Loucy (cell line): ENCODE results near the gene HEATR1.

Source experiments
- H2AFZ ChIP-seq: fragments of 200-600 bp; sonication (generic); 2 replicates; pipeline ENCODE4 v1.6.0; 2016; ENCODE audit warnings: antibody characterized with exemption, mild to moderate bottlenecking, low read length, moderate library complexity
- H3F3A ChIP-seq: fragments of 200-600 bp; 2 replicates; pipeline ENCODE4 v1.6.0; 2016; ENCODE audit warnings: antibody characterized with exemption, low read depth, mild to moderate bottlenecking
- H3K27me3 ChIP-seq: fragments of 200-600 bp; sonication (generic); 2 replicates; pipeline ENCODE4 v1.6.1; 2014; ENCODE audit warnings: low read length, mild to moderate bottlenecking; ENCODE audit not compliant: insufficient read depth, poor library complexity, severe bottlenecking
- H3K36me3 ChIP-seq: fragments of 200-600 bp; sonication (generic); 2 replicates; pipeline ENCODE4 v1.6.1; 2016; ENCODE audit warnings: low read length; ENCODE audit not compliant: insufficient read depth
- H3K4me1 ChIP-seq: fragments of 200-600 bp; sonication (generic); 2 replicates; pipeline ENCODE4 v1.5.1; 2014; ENCODE audit warnings: low read length, mild to moderate bottlenecking; ENCODE audit not compliant: insufficient read depth, poor library complexity, severe bottlenecking
- H3K4me2 ChIP-seq: fragments of 200-600 bp; sonication (generic); 2 replicates; pipeline ENCODE4 v1.6.0; 2014; ENCODE audit warnings: antibody characterized with exemption, low read length, low read depth, mild to moderate bottlenecking; ENCODE audit not compliant: poor library complexity, severe bottlenecking
- H3K4me3 ChIP-seq: fragments of 200-600 bp; sonication (generic); 2 replicates; pipeline ENCODE4 v1.5.1; 2014; ENCODE audit warnings: low read length, mild to moderate bottlenecking, mixed read lengths; ENCODE audit not compliant: poor library complexity, severe bottlenecking
- H3K79me2 ChIP-seq: fragments of 200-600 bp; sonication (generic); 2 replicates; pipeline ENCODE4 v1.6.1; 2014; ENCODE audit warnings: low read length; ENCODE audit not compliant: insufficient read depth
- H3K9ac ChIP-seq: fragments of 200-600 bp; sonication (generic); 2 replicates; pipeline ENCODE4 v1.6.0; 2014; ENCODE audit warnings: mild to moderate bottlenecking, low read depth, low read length, moderate library complexity; ENCODE audit not compliant: poor library complexity, severe bottlenecking
- H3K9me2 ChIP-seq: fragments of 200-600 bp; sonication (generic); replicated peaks from 2 replicates; pipeline ENCODE4 v1.6.1; 2016; ENCODE audit warnings: low read depth, low read length, mixed read lengths
- H3K9me3 ChIP-seq: fragments of 200-600 bp; sonication (generic); 2 replicates; pipeline ENCODE4 v1.6.1; 2014; ENCODE audit warnings: mild to moderate bottlenecking, antibody characterized with exemption, low read length, low read depth; ENCODE audit not compliant: insufficient read depth
- H4K20me1 ChIP-seq: fragments of 200-600 bp; sonication (generic); 2 replicates; pipeline ENCODE4 v1.6.0; 2014; ENCODE audit warnings: antibody characterized with exemption, low read length, mild to moderate bottlenecking; ENCODE audit not compliant: insufficient read depth, poor library complexity, severe bottlenecking
- EZH2phosphoT487 ChIP-seq: fragments of 200-600 bp; IDR thresholded peaks from 2 replicates; pipeline ENCODE4 v1.6.1; 2018; ENCODE audit warnings: antibody characterized with exemption, mild to moderate bottlenecking, moderate library complexity, borderline replicate concordance
- TF ChIP-seq, protein P1 (sequence below): fragments of 200-600 bp; sonication (generic); conservative IDR thresholded peaks from 2 replicates; pipeline ENCODE4 v1.5.1; 2014; ENCODE audit warnings: mild to moderate bottlenecking, antibody characterized with exemption, low read length

Gene HEATR1

DNA sequence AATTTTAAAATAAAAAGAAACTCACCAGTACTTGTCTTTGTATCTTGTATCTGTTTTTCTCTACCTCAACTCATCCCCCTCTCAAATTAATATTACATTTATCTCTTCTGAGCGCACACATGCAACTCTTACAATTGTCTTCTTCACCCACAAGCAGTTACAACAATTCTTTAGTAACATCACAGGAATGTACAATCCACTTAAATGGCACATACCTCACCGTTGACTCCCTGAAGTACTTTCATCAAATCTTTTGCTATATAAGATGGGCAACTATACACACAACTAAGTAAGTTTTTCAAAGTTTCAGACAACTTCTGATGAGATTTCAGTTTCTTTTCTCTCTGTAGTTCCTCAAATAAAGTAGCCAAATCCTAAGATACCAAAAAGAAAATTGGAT lies 28.3 kb downstream of the HEATR1 start:
- Histone ChIP-seq H3K36me3 (peaks cover 72% of the 10 kb centered on the region; the same call in 1 of the 2 replicates), H2AFZ (no peak overlapping the region), H3K4me3 (no peak overlapping the region), H3K9me3 (no peaks in the 10 kb centered on the region), H3K4me2 (no peak overlapping the region), H3K9ac (no peak overlapping the region), H3K79me2 (no peaks in the 10 kb centered on the region), H3K9me2 (no peaks in the 10 kb centered on the region), H3K27me3 (no peaks in the 10 kb centered on the region), H4K20me1 (no peaks in the 10 kb centered on the region), H3F3A (no peaks in the 10 kb centered on the region), H3K4me1 (no peaks in the 10 kb centered on the region)
- no peak for TF ChIP-seq EZH2phosphoT487
- TF ChIP-seq, protein P1, sequence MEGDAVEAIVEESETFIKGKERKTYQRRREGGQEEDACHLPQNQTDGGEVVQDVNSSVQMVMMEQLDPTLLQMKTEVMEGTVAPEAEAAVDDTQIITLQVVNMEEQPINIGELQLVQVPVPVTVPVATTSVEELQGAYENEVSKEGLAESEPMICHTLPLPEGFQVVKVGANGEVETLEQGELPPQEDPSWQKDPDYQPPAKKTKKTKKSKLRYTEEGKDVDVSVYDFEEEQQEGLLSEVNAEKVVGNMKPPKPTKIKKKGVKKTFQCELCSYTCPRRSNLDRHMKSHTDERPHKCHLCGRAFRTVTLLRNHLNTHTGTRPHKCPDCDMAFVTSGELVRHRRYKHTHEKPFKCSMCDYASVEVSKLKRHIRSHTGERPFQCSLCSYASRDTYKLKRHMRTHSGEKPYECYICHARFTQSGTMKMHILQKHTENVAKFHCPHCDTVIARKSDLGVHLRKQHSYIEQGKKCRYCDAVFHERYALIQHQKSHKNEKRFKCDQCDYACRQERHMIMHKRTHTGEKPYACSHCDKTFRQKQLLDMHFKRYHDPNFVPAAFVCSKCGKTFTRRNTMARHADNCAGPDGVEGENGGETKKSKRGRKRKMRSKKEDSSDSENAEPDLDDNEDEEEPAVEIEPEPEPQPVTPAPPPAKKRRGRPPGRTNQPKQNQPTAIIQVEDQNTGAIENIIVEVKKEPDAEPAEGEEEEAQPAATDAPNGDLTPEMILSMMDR, result no peak

DNA sequence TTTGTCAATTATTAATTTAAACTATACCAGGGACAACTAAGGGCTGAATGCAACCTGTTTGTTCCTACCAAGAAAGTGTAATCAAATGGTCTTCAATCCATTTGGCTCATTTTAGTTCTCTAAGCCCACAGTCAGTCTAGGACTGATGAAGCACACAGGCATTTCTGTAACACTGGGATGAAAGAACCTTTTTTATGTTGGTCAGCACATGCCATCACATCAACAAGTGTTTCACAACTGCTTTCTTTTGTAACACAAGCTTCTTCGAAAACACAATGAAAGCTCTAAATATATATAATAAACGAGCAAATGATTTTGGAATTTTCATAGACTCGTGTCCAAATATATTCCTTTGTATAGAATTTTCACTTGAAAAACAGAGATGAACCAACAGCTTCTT lies 28.8 kb downstream of the HEATR1 start:
- Histone ChIP-seq H2AFZ (no peak overlapping the region), H3K9me2 (no peaks in the 10 kb centered on the region), H3K4me1 (no peaks in the 10 kb centered on the region), H4K20me1 (no peaks in the 10 kb centered on the region), H3K9ac (no peak overlapping the region), H3K27me3 (no peaks in the 10 kb centered on the region), H3K36me3 (peaks cover 74% of the 10 kb centered on the region; the same call in 1 of the 2 replicates), H3K79me2 (no peaks in the 10 kb centered on the region), H3K4me3 (no peak overlapping the region), H3K9me3 (no peaks in the 10 kb centered on the region), H3K4me2 (no peak overlapping the region), H3F3A (no peaks in the 10 kb centered on the region)
- TF ChIP-seq EZH2phosphoT487, result no peak
- TF ChIP-seq, protein P1, result no peak

DNA sequence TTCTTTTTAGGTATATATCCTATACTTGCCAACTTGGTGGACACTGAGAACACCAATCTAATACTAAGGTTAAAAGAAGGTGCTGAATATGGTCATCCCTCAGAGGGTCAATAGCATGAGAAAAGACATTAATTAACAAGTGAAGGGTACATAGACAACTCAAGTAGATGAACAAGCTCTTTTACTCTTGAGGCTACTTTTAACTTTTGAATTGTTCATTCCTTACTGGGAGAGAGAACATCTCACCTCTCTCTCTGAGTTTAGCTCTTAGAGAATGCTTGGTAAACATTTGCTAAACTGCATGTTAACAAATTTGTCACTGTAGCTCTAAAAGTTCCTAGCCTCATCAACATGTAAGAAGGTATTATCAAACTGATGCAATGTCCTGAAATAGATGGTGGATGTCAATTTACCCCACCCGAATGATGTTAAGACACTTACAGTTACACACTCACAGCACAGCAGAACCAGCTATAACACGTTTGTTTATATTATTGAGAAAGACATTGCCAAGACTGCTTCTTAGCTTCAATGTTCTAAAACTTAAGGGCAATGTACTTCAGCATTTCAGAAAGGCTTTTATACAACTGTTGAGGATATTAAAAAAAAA lies 35.9 kb downstream of the HEATR1 start:
- Histone ChIP-seq H3K9me2 (no peaks in the 10 kb centered on the region), H4K20me1 (no peaks in the 10 kb centered on the region), H3K79me2 (no peaks in the 10 kb centered on the region), H3F3A (no peaks in the 10 kb centered on the region), H3K4me2 (no peak overlapping the region), H3K9me3 (no peaks in the 10 kb centered on the region), H2AFZ (no peak overlapping the region), H3K36me3 (peaks cover 88% of the 10 kb centered on the region), H3K27me3 (no peaks in the 10 kb centered on the region), H3K4me1 (no peaks in the 10 kb centered on the region), H3K4me3 (no peak overlapping the region), H3K9ac (no peak overlapping the region)
- TF ChIP-seq, protein P1, result no peak
- TF ChIP-seq EZH2phosphoT487, result no peak
